ENCODE data around the gene MGMT.

- TF ChIP-seq, protein P1, sequence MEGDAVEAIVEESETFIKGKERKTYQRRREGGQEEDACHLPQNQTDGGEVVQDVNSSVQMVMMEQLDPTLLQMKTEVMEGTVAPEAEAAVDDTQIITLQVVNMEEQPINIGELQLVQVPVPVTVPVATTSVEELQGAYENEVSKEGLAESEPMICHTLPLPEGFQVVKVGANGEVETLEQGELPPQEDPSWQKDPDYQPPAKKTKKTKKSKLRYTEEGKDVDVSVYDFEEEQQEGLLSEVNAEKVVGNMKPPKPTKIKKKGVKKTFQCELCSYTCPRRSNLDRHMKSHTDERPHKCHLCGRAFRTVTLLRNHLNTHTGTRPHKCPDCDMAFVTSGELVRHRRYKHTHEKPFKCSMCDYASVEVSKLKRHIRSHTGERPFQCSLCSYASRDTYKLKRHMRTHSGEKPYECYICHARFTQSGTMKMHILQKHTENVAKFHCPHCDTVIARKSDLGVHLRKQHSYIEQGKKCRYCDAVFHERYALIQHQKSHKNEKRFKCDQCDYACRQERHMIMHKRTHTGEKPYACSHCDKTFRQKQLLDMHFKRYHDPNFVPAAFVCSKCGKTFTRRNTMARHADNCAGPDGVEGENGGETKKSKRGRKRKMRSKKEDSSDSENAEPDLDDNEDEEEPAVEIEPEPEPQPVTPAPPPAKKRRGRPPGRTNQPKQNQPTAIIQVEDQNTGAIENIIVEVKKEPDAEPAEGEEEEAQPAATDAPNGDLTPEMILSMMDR (IDR thresholded peaks at IDR 0.05) = no peak
- no peak for TF ChIP-seq POLR2A (IDR thresholded peaks at IDR 0.05)
These were observed 344.2 kb downstream of the MGMT start for GRCh38 chr10:129811208-129811607.
